Suprapubic skin (tissue), 3 donors: ENCODE measurements around the gene IFNLR1.

ENCODE experiments used
- CTCF ChIP-seq, 2 donors: fragments of 200-600 bp in 1 of 2; fragments of 450-650 bp in 1 of 2; sonication (generic) in 1 of 2; IDR thresholded peaks; one replicate each; pipeline ENCODE4 v1.5.1; 2016 to 2019; ENCODE audit warnings: antibody characterized with exemption in 2 of 2, mild to moderate bottlenecking in 1 of 2, moderate library complexity in 1 of 2
- POLR2A ChIP-seq, 2 donors: fragments of 450-650 bp; IDR thresholded peaks; one replicate each; pipeline ENCODE4 v1.6.1; 2017; ENCODE audit warnings: antibody characterized with exemption in 2 of 2, mild to moderate bottlenecking in 2 of 2, moderate library complexity in 2 of 2

- no peak for TF ChIP-seq CTCF (IDR thresholded peaks at IDR 0.05)
- TF ChIP-seq POLR2A (IDR thresholded peaks at IDR 0.05) = no peak
These were observed 78.0 kb downstream of the IFNLR1 start for GRCh38 chr1:24109166-24109483.
